ENCODE measurements around the gene ATP2A3. TPM values are rescaled to one million over a fixed set of nuclear protein-coding genes. Genes with fewer than 3 reads are reported as not detected.

The ATP2A3 gene
- total RNA-seq, 1 experiment from 2014 or later, result 3.3 TPM

DNA sequence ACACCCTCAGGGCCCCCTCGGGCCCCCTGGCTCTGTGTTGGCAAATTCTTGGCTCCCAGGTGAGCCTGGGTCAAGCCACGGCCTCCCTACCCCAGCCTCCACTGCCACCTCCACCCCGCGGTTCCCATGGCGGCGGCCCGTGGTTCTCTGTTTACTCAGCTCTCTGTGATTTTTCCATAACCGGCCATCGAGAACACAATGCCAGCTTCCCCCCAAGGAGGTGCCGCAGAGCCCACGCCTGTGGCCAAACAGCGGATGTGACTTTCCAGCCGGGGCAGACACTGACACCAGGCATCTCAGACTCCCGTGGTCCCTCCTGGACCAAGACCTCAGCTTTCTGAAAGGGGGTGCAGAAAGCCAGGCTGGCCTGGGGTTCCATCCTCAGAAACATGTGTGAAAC, 21.6 kb upstream of the ATP2A3 start:
- H2AFZ ChIP-seq (ENCODE audit: low read length), result no peak overlapping the region
- no peaks in the 10 kb centered on the region for H3K79me2 ChIP-seq (ENCODE audit: low read length)
- ChIA-PET POLR2A (ENCODE audit: unreplicated experiment) (no interaction called here), CTCF (no interaction called here)
- no peak overlapping the region for H3K4me3 ChIP-seq (ENCODE audit: low read length)
- no peaks in the 10 kb centered on the region for H4K20me1 ChIP-seq (ENCODE audit: low read length)
- H3K4me2 ChIP-seq (ENCODE audit: low read length), result no peak overlapping the region
- H3K9me3 ChIP-seq (ENCODE audit: low read length), result no peaks in the 10 kb centered on the region
- no peaks in the 10 kb centered on the region for H3K36me3 ChIP-seq (ENCODE audit: low read depth, low read length)
- DNase-seq (no peak), ATAC-seq (no peak)
- H3K27me3 ChIP-seq (ENCODE audit: low read length), result no peaks in the 10 kb centered on the region
- H3K9ac ChIP-seq (ENCODE audit: low read length), result no peak overlapping the region
- TF ChIP-seq EZH2phosphoT487 (IDR thresholded peaks at IDR 0.05; ENCODE audit: borderline replicate concordance, low read length), result no peak
- no peak for TF ChIP-seq EZH2 (IDR thresholded peaks at IDR 0.05; ENCODE audit: low read length, unreplicated experiment)
- TF ChIP-seq CTCF (conservative IDR thresholded peaks at IDR 0.05; ENCODE audit: low read depth, low read length), result no peak
- H3K27ac ChIP-seq (ENCODE audit: low read length), result no peak overlapping the region
- no peaks in the 10 kb centered on the region for H3K9me2 ChIP-seq (replicated peaks; ENCODE audit: low read length)
- no peaks in the 10 kb centered on the region for H3K4me1 ChIP-seq (ENCODE audit: insufficient read depth, low read length)
- H3F3A ChIP-seq (ENCODE audit: low read length, unreplicated experiment), result no peaks in the 10 kb centered on the region
- BruUV-seq (replicated peaks), result no TSS peak
- intact Hi-C loops (cut with micrococcal nuclease), result no loop called here

DNA sequence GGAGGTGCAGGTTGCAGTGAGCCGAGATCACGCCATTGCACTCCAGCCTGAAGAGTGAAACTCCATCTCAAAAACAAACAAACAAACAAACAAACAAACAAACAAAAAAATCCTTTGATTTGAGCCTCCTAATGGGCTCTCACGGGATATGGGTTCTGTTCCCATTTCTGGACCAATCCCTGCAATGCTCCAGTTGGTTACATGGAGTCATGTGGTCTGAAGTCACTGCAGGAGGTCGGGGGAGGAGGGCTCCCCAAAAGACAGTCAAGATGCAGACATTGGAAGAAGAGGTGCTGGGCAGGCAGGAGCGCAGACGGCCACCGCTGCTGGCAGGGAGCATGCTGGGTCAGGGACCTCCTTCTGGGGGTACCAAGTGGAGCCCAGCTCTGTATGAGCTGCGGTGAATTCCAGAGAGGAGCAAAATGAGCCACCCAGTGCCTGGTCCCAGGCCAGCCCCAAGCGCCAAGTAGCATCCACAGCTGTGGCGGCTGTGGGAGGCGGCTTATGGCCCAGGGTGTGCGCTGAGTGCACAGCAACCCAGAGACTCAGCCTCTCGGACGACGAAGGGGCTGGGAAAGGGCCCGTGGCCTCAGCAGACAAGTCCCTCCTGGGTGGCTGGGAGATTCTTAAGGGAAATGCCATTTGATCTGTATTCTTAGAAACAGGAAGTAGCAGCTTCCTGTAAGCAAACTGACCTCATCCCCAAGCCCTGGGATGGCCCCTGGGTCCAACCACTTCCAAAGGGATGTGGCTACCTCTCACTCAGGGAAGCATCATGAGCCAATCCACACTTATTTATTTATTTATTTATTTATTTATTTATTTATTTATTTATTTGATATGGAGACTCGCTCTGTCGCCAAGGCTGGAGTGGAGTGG, 19.6 kb upstream of the ATP2A3 start:
- Histone ChIP-seq H3K4me3 (ENCODE audit: low read length) (no peak overlapping the region), H3K36me3 (ENCODE audit: low read depth, low read length) (no peaks in the 10 kb centered on the region), H3K9ac (ENCODE audit: low read length) (no peak overlapping the region), H3K79me2 (ENCODE audit: low read length) (no peaks in the 10 kb centered on the region), H3K9me2 (replicated peaks; ENCODE audit: low read length) (no peaks in the 10 kb centered on the region), H4K20me1 (ENCODE audit: low read length) (no peaks in the 10 kb centered on the region), H3K4me2 (ENCODE audit: low read length) (no peak overlapping the region), H3K27ac (ENCODE audit: low read length) (no peak overlapping the region), H3K9me3 (ENCODE audit: low read length) (no peaks in the 10 kb centered on the region), H2AFZ (ENCODE audit: low read length) (no peak overlapping the region), H3K27me3 (ENCODE audit: low read length) (no peaks in the 10 kb centered on the region), H3K4me1 (ENCODE audit: insufficient read depth, low read length) (no peaks in the 10 kb centered on the region), H3F3A (ENCODE audit: low read length, unreplicated experiment) (no peaks in the 10 kb centered on the region)
- ATAC-seq (no peak), DNase-seq (no peak)
- no TSS peak for BruUV-seq (replicated peaks)
- intact Hi-C loops (cut with micrococcal nuclease), result no loop called here
- TF ChIP-seq CTCF (conservative IDR thresholded peaks at IDR 0.05; ENCODE audit: low read depth, low read length) (no peak), EZH2 (IDR thresholded peaks at IDR 0.05; ENCODE audit: low read length, unreplicated experiment) (no peak), EZH2phosphoT487 (IDR thresholded peaks at IDR 0.05; ENCODE audit: borderline replicate concordance, low read length) (no peak)
- ChIA-PET CTCF (interaction anchor here (0.7 kb wide), 1 partner anchor 49 kb away, joined by 3 read pairs; no protein-coding TSS in a partner anchor), POLR2A (ENCODE audit: unreplicated experiment) (no interaction called here)

DNA sequence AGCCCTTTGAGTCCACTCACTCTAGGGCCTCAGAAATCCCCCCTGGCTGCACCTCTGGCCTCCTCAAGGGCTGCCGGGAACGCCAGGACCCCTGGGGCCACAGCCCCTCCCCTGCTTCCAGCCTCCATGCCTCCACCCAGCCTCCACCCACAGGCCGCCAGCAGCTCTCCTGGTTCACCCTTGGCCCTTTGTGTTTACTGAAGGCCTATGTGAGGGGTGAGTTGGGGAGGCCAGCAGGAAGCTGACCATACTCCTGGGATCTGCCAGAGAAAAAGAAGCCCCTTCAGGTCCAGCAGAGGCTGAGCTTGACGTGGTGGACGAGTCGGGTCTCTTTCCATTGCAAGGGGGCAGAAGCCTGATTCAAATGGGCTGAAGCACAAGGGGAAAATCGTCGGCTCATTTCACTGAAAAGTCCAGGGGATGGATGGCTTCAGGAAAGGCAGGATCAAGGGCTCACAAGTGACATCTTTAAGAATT, 18.3 kb upstream of the ATP2A3 start:
- Histone ChIP-seq H3K9me3 (ENCODE audit: low read length) (no peaks in the 10 kb centered on the region), H3K79me2 (ENCODE audit: low read length) (no peaks in the 10 kb centered on the region), H3K9ac (ENCODE audit: low read length) (no peak overlapping the region), H3F3A (ENCODE audit: low read length, unreplicated experiment) (no peaks in the 10 kb centered on the region), H3K27ac (ENCODE audit: low read length) (no peak overlapping the region), H3K36me3 (ENCODE audit: low read depth, low read length) (no peaks in the 10 kb centered on the region), H3K27me3 (ENCODE audit: low read length) (no peaks in the 10 kb centered on the region), H3K4me1 (ENCODE audit: insufficient read depth, low read length) (no peaks in the 10 kb centered on the region), H3K9me2 (replicated peaks; ENCODE audit: low read length) (no peaks in the 10 kb centered on the region), H2AFZ (ENCODE audit: low read length) (no peak overlapping the region), H4K20me1 (ENCODE audit: low read length) (no peaks in the 10 kb centered on the region), H3K4me2 (ENCODE audit: low read length) (no peak overlapping the region), H3K4me3 (ENCODE audit: low read length) (no peak overlapping the region)
- intact Hi-C loops (cut with micrococcal nuclease), result no loop called here
- DNase-seq, result no peak
- TF ChIP-seq EZH2 (IDR thresholded peaks at IDR 0.05; ENCODE audit: low read length, unreplicated experiment) (no peak), CTCF (conservative IDR thresholded peaks at IDR 0.05; ENCODE audit: low read depth, low read length) (no peak), EZH2phosphoT487 (IDR thresholded peaks at IDR 0.05; ENCODE audit: borderline replicate concordance, low read length) (no peak)
- no peak for ATAC-seq
- POLR2A ChIA-PET (ENCODE audit: unreplicated experiment), result interaction anchor here (0.5 to 0.7 kb wide), 2 partner anchors 162 to 253 kb away, joined by 4 to 9 read pairs; no protein-coding TSS in a partner anchor
- no TSS peak for BruUV-seq (replicated peaks)
- CTCF ChIA-PET, result no interaction called here
